HG03439 (cell line): ENCODE data around the gene TMOD3.
A peak's percentile ranks its signal among the peaks of the same experiment; 100 is the strongest.

Experiments
- ATAC-seq: cut with Tn5 transposase; IDR thresholded peaks from one replicate; pipeline ENCODE4 v1.9.1; 2021; ENCODE audit warnings: mild to moderate bottlenecking, moderate library complexity; ENCODE audit not compliant: unreplicated experiment

TMOD3 gene

DNA sequence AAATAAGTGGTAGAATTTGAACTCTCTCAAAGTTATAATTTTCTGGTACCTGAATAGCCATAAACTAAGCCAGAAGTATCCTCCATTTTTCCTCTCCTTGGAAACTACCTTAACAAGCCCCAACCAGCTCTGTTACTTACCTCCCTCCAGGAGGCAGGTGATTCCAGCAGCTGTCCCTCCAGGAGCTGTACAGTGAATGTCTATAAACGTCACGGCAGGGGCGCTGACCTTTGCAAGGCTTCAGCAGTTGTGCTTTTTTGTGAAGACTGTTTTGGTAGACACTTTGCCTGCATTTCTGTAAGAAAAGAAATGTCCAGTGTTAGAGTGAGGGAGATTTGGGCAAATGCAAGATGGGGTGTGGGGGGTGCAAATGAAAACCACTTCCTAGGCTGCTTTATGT, 75.0 kb downstream of the TMOD3 start:
- no peak for ATAC-seq

GRCh38 chr15:51904931-51905330, 75.5 kb downstream of the TMOD3 start:
- no peak for ATAC-seq

- no peak for ATAC-seq
These were observed 77.8 kb downstream of the TMOD3 start for GRCh38 chr15:51907136-51907862.

DNA sequence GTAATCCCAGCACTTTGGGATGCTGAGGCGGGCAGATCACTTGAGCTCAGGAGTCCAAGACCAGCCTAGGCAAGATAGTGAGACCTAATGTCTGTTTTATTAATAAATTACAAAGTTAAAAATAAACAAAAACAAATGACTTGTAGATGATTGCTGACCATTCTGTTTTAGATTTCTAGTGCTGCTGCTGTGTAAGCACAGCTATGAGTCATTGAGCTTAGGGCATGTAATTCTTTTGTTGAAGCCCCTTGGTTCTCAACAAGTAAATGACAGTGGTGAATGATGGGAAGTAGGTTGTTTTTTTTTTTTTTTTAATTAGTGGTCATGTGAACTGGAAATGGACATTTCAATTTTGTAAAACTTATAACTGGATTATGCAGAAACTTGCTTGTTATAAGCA, 78.9 kb downstream of the TMOD3 start:
- no peak for ATAC-seq

DNA sequence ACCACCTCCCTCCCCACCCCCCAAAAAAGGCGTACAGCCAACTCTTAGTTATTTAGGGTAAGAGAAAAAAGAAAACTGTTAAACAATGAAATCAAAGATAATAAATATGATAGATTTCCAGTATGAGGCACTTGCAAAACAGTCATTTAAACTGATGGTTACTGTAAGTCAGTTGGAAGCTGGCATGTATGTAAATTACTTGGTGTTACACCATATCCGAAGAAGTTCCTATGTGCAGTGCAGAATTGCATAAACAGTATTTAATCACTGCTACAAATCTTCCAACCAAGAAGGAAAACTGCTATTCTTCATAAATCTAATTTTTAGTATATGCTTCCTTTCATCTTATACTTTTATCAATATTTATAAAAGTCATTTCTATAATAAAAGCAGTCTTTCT, 80.1 kb downstream of the TMOD3 start:
- ATAC-seq: no peak

GRCh38 chr15:51912528-51912927, 83.1 kb downstream of the TMOD3 start:
- no peak for ATAC-seq

GRCh38 chr15:51917493-51917892, 88.0 kb downstream of the TMOD3 start:
- ATAC-seq: no peak

GRCh38 chr15:51924156-51925068, 95.0 kb downstream of the TMOD3 start:
- ATAC-seq: no peak

GRCh38 chr15:51926809-51927208, 97.4 kb downstream of the TMOD3 start:
- no peak for ATAC-seq

DNA sequence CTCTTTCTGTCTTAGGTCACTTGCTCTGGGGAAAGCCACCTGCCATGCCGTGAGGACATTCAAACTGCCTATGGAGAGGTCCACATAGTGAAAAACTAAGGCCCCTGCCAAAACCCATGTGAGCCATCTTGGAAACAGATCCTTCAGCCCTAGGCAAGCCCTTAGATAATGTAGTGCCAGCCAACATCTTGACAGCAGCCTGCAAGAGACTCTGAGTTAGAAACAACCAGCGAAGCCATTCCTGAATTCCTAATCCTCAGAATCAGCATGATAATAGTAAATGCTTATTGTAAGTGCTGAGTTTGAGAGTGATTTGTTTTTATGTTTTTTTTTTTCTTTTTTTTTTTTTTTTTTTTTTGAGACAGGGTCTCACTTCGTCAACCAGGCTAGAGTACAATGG, 101.6 kb downstream of the TMOD3 start:
- no peak for ATAC-seq

DNA sequence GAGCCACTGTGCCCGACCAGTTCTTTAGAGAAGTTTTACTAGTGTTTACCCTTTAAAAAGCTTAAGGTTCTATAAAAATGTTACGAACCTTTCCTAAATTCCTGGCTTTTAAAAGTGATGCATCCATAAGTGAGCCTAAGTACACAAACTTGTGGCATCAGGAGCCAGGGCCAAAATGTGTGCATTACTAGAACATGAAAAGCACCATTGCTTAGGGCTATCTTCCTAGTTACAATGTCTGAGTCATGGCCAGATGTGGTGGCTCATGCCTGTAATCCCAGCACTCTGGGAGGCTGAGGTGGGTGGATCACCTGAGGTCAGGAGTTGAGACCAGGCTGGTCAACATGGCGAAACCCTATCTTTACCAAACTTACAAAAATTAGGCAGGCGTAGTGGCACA, 102.2 kb downstream of the TMOD3 start:
- no peak for ATAC-seq

GRCh38 chr15:51932161-51932560, 102.7 kb downstream of the TMOD3 start:
- no peak for ATAC-seq

DNA sequence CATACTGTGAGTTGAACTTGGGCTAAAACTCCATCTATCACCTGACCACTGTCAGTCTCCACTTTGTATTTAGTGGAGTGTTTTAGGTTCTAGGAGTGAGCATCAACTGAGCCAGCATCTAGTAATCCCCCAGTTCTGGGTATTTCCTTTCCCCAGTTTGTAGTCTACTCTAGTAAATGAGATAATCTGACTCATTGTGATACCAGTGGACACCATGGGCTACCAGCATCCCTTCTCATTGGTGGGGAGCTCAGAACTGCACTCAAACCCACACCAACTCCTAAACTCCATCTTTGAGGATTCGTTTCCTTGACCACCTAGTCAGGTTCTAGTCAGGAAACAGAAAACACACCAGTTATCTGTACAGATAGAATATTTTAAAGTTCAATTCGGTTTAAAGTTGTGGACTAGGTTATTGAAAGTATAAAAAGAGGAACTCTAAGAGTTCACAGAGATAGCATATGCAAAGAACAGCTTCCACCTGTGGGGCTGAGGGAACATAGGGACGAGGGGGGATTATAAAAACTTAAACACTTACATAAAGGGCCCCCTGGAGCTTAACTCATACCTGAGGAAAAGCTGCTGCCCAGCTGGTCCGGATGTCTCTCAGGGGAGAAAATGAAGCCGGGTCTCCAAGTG, 106.1 kb downstream of the TMOD3 start:
- peak; percentile 79 for ATAC-seq

DNA sequence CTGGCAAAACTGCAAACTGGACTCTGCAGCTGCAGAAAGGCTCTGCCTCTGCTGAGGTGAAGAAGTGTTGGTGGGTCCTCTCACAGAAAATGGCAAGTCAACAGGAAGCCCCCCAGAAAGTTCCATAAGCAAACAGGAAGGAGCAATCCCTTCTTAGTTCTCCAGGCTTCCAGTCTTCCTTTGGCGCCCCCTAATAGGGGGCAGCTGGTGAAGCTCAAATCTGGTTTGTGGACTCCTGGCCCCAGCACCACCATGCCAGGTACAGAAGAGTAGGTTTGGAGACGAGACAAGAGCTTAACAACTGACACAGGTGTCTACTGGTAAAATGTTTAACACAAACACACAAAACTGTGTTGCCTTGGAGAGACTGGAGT, 106.6 kb downstream of the TMOD3 start:
- ATAC-seq: no peak

GRCh38 chr15:51938286-51938685, 108.8 kb downstream of the TMOD3 start:
- no peak for ATAC-seq

DNA sequence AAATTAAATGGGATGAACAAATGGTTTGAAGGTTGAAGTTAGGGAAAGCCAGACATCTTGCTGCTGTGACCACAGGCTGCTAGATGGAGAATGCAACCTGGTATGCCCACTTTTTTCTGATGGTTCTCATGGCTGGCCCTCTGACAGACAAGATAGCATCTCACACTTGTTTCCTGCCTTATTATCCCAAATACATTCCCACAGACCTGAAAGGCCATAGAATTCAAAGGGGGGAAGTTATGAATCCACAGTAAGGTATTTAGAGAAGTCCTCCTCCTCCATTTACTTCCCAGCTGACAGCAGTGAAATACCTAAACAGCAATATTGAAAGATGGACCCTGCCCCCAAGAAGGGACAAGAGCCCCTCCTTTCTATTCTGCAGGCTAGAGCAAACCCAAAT, 109.8 kb downstream of the TMOD3 start:
- ATAC-seq: no peak

DNA sequence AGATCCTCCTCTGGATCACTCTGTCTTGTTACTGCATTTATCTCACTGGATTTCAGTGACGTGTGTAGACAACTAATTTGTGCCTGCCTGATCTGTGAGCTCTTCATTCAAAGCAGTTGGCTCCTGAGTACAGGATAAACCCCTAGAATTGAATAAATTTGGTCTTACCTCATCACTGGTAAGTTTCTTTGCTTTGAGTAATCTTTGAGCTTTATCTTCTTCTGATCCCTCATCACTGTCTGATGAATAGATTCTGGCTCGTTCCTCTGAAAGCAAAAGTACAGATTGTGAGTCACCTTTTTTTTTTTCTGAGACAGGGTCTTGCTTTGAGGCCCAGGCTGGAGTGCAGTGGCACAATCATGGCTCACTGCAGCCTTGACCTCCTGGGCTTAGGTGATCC, 117.7 kb downstream of the TMOD3 start:
- no peak for ATAC-seq

DNA sequence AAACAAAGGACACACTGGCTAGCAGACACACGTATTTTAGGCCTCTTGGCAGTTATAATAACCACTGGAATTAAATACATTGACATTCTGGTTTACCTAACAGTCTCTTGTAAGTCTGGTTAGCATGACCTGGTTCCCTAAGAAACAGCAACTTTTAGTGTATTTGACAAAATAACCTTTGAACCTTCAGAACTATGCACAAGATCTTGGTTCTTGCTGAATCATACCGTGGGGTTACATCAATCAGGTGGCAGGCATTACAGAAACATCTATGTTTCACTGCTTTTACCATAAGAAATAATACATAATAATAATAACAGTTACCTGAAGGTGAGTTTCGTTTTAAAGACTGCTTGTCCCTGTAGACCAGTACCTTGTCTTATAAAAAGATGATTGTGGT, 123.4 kb downstream of the TMOD3 start:
- no peak for ATAC-seq

DNA sequence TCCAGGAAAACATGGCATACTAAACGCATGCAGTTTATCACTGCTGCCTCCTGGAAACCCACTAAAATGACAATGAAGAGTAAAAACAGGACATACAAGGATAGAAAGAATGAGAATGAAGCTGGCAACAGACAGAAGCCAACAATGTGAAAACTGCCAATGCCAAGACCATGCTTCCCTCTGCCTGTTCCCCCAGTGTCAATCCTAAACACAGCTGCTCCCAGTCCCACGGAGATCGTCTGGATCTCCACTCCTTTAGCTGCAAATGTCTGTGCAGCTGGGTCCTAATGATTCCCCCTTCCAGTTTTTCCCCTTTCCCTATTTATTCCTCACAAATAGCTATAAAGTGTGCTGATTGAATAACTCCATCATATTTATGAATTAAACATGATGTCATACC, 126.1 kb downstream of the TMOD3 start:
- no peak for ATAC-seq
